ENCODE results near the gene CDKAL1. TPM values are rescaled to one million over a fixed set of nuclear protein-coding genes. Genes with fewer than 3 reads are reported as not detected.

The CDKAL1 gene
- total RNA-seq, 3 donors from 2014 or later: 13.0 to 27.2 (median 18.0) TPM

DNA sequence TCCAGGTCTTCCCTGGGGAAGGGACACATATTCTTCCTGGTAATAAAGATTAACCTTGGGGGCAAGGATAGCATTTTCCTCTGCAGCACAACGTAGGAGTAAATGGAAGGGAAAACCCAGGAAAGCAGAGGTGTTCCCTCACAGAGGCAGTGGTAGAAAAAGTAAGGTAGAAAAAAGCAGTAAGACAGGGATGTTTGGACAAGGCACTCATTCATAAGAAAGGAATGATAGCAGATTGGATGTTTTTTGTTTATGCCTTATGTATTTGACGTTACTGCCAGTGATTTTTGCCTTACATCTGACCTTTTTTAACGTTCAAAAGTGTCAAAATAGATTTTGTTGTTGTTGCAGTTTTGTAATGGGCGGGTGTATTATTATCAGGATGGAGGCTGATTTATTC is 395.0 kb downstream of the CDKAL1 start:
- intact Hi-C loops (cut with DNase I; ENCODE audit: low total_unique reads): no loop called here
- H3K27ac ChIP-seq: no peak overlapping the region
- H3K4me1 ChIP-seq: no peaks in the 10 kb centered on the region
- no peak overlapping the region for H3K4me3 ChIP-seq
- no peaks in the 10 kb centered on the region for H3K9me3 ChIP-seq
- no peak for DNase-seq (ENCODE audit: low spot score in 2 of 2)
- H3K27me3 ChIP-seq: no peaks in the 10 kb centered on the region
- TF ChIP-seq, protein P1, sequence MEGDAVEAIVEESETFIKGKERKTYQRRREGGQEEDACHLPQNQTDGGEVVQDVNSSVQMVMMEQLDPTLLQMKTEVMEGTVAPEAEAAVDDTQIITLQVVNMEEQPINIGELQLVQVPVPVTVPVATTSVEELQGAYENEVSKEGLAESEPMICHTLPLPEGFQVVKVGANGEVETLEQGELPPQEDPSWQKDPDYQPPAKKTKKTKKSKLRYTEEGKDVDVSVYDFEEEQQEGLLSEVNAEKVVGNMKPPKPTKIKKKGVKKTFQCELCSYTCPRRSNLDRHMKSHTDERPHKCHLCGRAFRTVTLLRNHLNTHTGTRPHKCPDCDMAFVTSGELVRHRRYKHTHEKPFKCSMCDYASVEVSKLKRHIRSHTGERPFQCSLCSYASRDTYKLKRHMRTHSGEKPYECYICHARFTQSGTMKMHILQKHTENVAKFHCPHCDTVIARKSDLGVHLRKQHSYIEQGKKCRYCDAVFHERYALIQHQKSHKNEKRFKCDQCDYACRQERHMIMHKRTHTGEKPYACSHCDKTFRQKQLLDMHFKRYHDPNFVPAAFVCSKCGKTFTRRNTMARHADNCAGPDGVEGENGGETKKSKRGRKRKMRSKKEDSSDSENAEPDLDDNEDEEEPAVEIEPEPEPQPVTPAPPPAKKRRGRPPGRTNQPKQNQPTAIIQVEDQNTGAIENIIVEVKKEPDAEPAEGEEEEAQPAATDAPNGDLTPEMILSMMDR (IDR thresholded peaks at IDR 0.05): no peak
- no peak for TF ChIP-seq POLR2A (IDR thresholded peaks at IDR 0.05)
- no peak for TF ChIP-seq POLR2AphosphoS5 (IDR thresholded peaks at IDR 0.05)
- H3K36me3 ChIP-seq: no peaks in the 10 kb centered on the region

DNA sequence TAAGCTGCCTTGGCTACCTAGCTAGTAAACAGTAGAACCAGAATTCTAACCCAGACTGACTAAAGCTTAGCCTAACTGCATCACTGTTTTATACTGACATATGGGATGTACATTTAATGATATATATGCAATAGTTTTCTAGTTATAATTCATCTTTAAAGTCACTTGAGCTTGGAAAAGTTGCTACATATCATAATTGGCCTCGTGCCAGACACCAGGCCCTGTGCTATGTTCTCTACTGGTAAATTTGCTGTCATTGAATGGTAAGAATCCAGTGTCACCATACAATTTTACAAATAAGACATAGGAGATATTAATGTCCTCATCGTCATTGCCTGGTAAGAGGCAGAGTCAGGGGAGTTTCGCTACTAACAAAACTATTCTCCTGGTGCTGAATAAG is 396.8 kb downstream of the CDKAL1 start:
- DNase-seq (ENCODE audit: low spot score in 2 of 2): no peak
- no peak overlapping the region for H3K4me3 ChIP-seq
- no peaks in the 10 kb centered on the region for H3K9me3 ChIP-seq
- intact Hi-C loops (cut with DNase I; ENCODE audit: low total_unique reads): no loop called here
- H3K36me3 ChIP-seq: no peaks in the 10 kb centered on the region
- TF ChIP-seq POLR2A (IDR thresholded peaks at IDR 0.05) (no peak), POLR2AphosphoS5 (IDR thresholded peaks at IDR 0.05) (no peak)
- TF ChIP-seq, protein P1 (IDR thresholded peaks at IDR 0.05): no peak
- no peak overlapping the region for H3K27ac ChIP-seq
- H3K4me1 ChIP-seq: no peaks in the 10 kb centered on the region
- H3K27me3 ChIP-seq: no peaks in the 10 kb centered on the region

DNA sequence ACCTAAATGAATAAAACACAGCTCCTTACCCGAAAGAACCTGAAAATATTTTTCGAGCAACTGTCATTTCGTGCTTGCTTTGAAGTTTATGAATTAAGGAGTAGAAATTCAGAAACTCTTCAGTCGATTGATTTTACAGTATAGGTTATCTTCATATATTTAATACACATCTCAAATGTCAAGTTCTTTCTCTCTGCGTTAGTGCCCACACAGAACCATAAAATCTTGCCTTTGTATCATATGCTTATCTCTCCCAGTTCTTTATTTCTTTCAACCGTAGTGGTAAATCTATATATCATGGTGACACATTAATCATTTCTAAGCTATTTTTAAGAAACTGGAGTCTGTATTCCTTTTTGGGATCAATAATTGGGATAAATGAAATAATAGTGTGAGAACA is 397.5 kb downstream of the CDKAL1 start:
- H3K27ac ChIP-seq: no peak overlapping the region
- H3K4me1 ChIP-seq: no peaks in the 10 kb centered on the region
- no peaks in the 10 kb centered on the region for H3K9me3 ChIP-seq
- no peaks in the 10 kb centered on the region for H3K36me3 ChIP-seq
- no peak for DNase-seq (ENCODE audit: low spot score in 2 of 2)
- no peak overlapping the region for H3K4me3 ChIP-seq
- TF ChIP-seq, protein P1 (IDR thresholded peaks at IDR 0.05): no peak
- no peak for TF ChIP-seq POLR2A (IDR thresholded peaks at IDR 0.05)
- intact Hi-C loops (cut with DNase I; ENCODE audit: low total_unique reads): no loop called here
- no peaks in the 10 kb centered on the region for H3K27me3 ChIP-seq

DNA sequence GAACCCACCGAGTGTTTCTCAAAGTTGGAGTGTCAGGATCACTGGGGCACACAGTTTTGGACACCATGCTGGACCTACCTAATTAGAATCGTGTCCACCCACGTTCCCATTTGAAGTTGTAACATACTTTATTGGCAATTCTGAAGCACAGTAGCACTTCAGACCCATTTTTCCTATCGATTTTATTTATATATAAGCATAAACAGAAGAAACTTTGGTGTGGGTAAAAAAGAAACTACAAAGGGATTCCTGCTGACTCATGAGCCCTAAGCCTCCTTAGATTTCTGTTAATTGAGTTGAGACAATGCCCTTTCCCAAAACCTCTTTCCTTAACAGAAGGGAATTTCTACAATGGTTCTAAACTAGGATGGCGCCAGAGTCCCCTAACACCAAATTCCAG is 398.0 kb downstream of the CDKAL1 start:
- Histone ChIP-seq H3K27ac (no peak overlapping the region), H3K9me3 (no peaks in the 10 kb centered on the region), H3K27me3 (no peaks in the 10 kb centered on the region), H3K4me3 (no peak overlapping the region), H3K36me3 (no peaks in the 10 kb centered on the region), H3K4me1 (no peaks in the 10 kb centered on the region)
- TF ChIP-seq POLR2A (IDR thresholded peaks at IDR 0.05): no peak
- TF ChIP-seq, protein P1 (IDR thresholded peaks at IDR 0.05): no peak
- no peak for TF ChIP-seq POLR2AphosphoS5 (IDR thresholded peaks at IDR 0.05)
- no peak for DNase-seq (ENCODE audit: low spot score in 2 of 2)
- intact Hi-C loops (cut with DNase I; ENCODE audit: low total_unique reads): no loop called here

DNA sequence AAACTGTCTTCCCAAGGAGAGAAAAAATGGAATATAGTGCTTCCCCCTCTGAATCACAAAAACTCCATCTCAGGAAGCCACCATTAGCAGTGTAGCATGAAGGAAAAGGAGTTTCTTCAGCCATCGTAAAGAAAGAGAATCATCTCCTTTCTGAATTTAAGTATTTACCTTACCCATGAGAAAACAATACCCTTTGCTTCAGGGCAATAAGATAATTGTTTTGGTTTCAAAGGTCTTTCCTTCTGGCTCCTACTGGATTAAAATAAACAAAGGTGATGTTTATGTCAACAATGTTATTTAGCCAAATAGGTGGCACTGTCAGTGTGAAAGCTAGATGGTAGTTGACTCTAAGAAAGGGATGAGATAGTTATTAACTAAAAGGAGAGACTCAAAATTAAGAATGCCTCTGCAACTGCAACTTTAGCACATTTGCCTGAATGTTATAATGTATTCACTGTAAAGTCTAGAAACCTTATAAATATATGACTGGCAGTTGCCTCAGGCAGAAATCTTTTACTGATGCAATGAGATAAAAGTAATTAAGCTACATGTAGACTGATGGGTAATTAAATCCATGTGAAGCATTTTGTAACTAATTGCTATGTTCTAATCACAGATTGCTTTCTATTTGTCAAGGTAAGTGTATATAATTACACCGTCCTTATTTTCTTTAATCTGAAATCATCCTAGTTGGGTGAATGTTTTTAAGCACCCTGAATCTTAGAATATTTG is 399.0 kb downstream of the CDKAL1 start:
- intact Hi-C loops (cut with DNase I; ENCODE audit: low total_unique reads): no loop called here
- TF ChIP-seq, protein P1 (IDR thresholded peaks at IDR 0.05): no peak
- TF ChIP-seq POLR2A (IDR thresholded peaks at IDR 0.05): no peak
- TF ChIP-seq POLR2AphosphoS5 (IDR thresholded peaks at IDR 0.05): no peak
- H3K36me3 ChIP-seq: no peaks in the 10 kb centered on the region

More for the DNA sequence above, 399.0 kb downstream of the CDKAL1 start:
- Histone ChIP-seq H3K9me3 (no peaks in the 10 kb centered on the region), H3K4me3 (no peak overlapping the region), H3K27me3 (no peaks in the 10 kb centered on the region), H3K27ac (no peak overlapping the region), H3K4me1 (no peaks in the 10 kb centered on the region)
- no peak for DNase-seq (ENCODE audit: low spot score in 2 of 2)
